H1 (cell line): Measurements from ENCODE around the gene BCL3. TPM values are rescaled to one million over a fixed set of nuclear protein-coding genes. Genes with fewer than 3 reads are reported as not detected.

ENCODE experiments used
- CHD7 ChIP-seq: fragments of 300-600 bp; sonication (generic); IDR thresholded peaks from 2 replicates; pipeline ENCODE4 v1.7.1; 2012; ENCODE audit warnings: low read length, moderate library complexity, mild to moderate bottlenecking, inconsistent platforms; ENCODE audit not compliant: insufficient replicate concordance
- E2F6 ChIP-seq: IDR thresholded peaks from 2 replicates; pipeline ENCODE4 v1.6.1; 2012; ENCODE audit warnings: inconsistent platforms
- POLR2A ChIP-seq, 2 experiments: IDR thresholded peaks; 1 replicate in 1 of 2; 2 replicates in 1 of 2; pipeline ENCODE4 v1.6.1; 2011; ENCODE audit warnings: low read depth in 2 of 2, low read length in 2 of 2, mild to moderate bottlenecking in 2 of 2; ENCODE audit errors: control extremely low read depth in 1 of 2
- TEAD4 ChIP-seq: IDR thresholded peaks from 2 replicates; pipeline ENCODE4 v1.6.1; 2012; ENCODE audit warnings: low read depth, low read length, inconsistent platforms, mixed read lengths
- YY1 ChIP-seq: IDR thresholded peaks from 2 replicates; pipeline ENCODE4 v1.6.1; 2011; ENCODE audit warnings: low read depth, mild to moderate bottlenecking, low read length
- polyA plus RNA-seq, 7 experiments: library from polyadenylated mRNA; depleted of rRNA in 3 of 7; stranded (reverse) in 5 of 7; unstranded in 2 of 7; fragments of >200 nt in 5 of 7; fragments of 200-250 nt in 2 of 7; gene quantifications; 1 replicate in 5 of 7; 2 replicates in 1 of 7; 4 replicates in 1 of 7; pipeline versions ENCODE4 v1.2.1 to v1.2.3, GENCODE V29; 2011 to 2013; ENCODE audit warnings: missing spikeins in 2 of 7, mixed read lengths in 2 of 7
- total RNA-seq: library from RNA; stranded (reverse); fragmentation: NEBNext Ultra II Directional; extraction: Animal tissue kit (Norgen Biotek cat#: 25700); gene quantifications from 2 replicates; pipeline ENCODE4 v1.2.1, GENCODE V29; 2021

The BCL3 gene
- total and polyA plus RNA-seq, 2 of the 8 experiments (the other 6 are each of a cell fraction or from before 2014, with no cell fraction given) = 0.88 to 2.4 TPM

- no peak for TF ChIP-seq CHD7
- TF ChIP-seq POLR2A (IDR thresholded peaks at IDR 0.05; ENCODE audit: control extremely low read depth in 1 of 2, low read depth in 2 of 2, low read length in 2 of 2) = no peak
- TF ChIP-seq E2F6 = no peak
- TF ChIP-seq TEAD4 = no peak
- TF ChIP-seq YY1 = no peak
Measured at GRCh38 chr19:44756089-44756562, 7.6 kb downstream of the BCL3 start (continued).
